Measurements from ENCODE around the gene BCL2L13. TPM values are rescaled to one million over a fixed set of nuclear protein-coding genes. Genes with fewer than 3 reads are reported as not detected.
"Not testable (repeated sequence)": the region's sequence is repeated elsewhere in the genome, so short reads cannot be mapped to it uniquely, and the experiment has no call there.

BCL2L13 gene
- total RNA-seq, 1 experiment from 2014 or later: 26.0 TPM

DNA sequence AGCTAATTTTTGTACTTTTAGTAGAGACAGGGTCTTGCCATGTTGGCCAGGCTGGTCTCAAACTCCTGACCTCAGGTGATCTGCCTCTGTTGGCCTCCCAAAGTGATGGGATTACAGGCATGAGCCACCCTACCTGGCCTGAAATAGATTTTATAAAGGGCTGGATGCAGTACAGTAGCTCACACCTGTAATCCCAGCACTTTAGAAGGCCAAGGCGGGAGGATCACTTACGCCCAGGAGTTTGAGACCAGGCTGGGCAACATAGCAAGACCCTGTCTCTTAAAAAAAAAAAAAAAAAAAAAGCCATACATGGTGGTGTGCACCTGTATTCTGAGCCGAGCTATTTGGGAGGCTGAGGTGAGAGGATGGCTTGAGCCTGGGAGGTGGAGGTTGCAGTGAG is 59.7 kb downstream of the BCL2L13 start:
- H2BK15ac ChIP-seq (ENCODE audit: low read depth, low read length); H2BK5ac ChIP-seq (ENCODE audit: insufficient read length, low read length); H3K4ac ChIP-seq (ENCODE audit: low read depth, low read length); H4K8ac ChIP-seq (replicated peaks; ENCODE audit: insufficient read length, low read depth, low read length); H3K79me1 ChIP-seq (ENCODE audit: insufficient read depth, low read depth, low read length, poor library complexity, severe bottlenecking); H2BK120ac ChIP-seq (ENCODE audit: low read depth, low read length, poor library complexity, severe bottlenecking); H3K9me3 Mint-ChIP-seq; H3K4me2 ChIP-seq (ENCODE audit: insufficient read depth, insufficient read length, low read length); H3T11ph ChIP-seq (ENCODE audit: low read length); H3K27me3 Mint-ChIP-seq (ENCODE audit: low read depth); H2BK12ac ChIP-seq (ENCODE audit: insufficient read length, low read depth, low read length); H3K79me2 ChIP-seq (ENCODE audit: insufficient read depth, low read length); H3K4me1 ChIP-seq (ENCODE audit: insufficient read depth, low read length); H3K18ac ChIP-seq (ENCODE audit: insufficient read length, low read depth, low read length); H3K14ac ChIP-seq (ENCODE audit: insufficient read depth, low read length); H2BK20ac ChIP-seq (ENCODE audit: low read depth, low read length, poor library complexity, severe bottlenecking); H3K9ac ChIP-seq (ENCODE audit: extremely low read depth, insufficient read length, low read length); H3K56ac ChIP-seq (ENCODE audit: insufficient read length, low read depth, low read length); H3K9me3 ChIP-seq (ENCODE audit: control insufficient read depth, low read depth, low read length); H3K36me3 Mint-ChIP-seq (ENCODE audit: insufficient read depth in 1 of 3, low read depth in 3 of 3); H4K20me1 ChIP-seq (ENCODE audit: control insufficient read depth, insufficient read depth, insufficient read length); DNase-seq; H4K5ac ChIP-seq (ENCODE audit: insufficient read length, low read depth, low read length); H3K4me3 Mint-ChIP-seq; H4K91ac ChIP-seq (ENCODE audit: insufficient read length, low read depth, low read length); H3K23me2 ChIP-seq (ENCODE audit: insufficient read length, low read depth, low read length, poor library complexity, severe bottlenecking); H2AK5ac ChIP-seq (ENCODE audit: insufficient read length, low read length); H3K23ac ChIP-seq (ENCODE audit: insufficient read length, low read depth, low read length); H3K27me3 ChIP-seq (ENCODE audit: insufficient read depth, low read length); H3K27ac ChIP-seq (ENCODE audit: insufficient read length, low read depth, low read length); H2AFZ ChIP-seq (ENCODE audit: low read length): not testable (repeated sequence)
- no CpG with 5 or more reads among the region's 3 CpGs for WGBS (ENCODE audit: extremely low coverage, insufficient read length, low lambda C conversion rate)
- Mint-ChIP-seq H3K27ac (peak overlapping the region in 1 of 3 experiments; percentile 21; a peak in 1 of 7 replicates), H3K4me1 (peaks cover 16 to 17% of the 10 kb centered on the region in 2 experiments)
